GM19099 (cell line): ENCODE data around the gene OR52E1.

Experiments used
- POLR2A ChIP-seq: IDR thresholded peaks from 3 replicates; pipeline ENCODE4 v1.6.1; 2011; ENCODE audit warnings: low read depth; ENCODE audit not compliant: insufficient read length; ENCODE audit errors: extremely low read depth

Gene OR52E1

DNA sequence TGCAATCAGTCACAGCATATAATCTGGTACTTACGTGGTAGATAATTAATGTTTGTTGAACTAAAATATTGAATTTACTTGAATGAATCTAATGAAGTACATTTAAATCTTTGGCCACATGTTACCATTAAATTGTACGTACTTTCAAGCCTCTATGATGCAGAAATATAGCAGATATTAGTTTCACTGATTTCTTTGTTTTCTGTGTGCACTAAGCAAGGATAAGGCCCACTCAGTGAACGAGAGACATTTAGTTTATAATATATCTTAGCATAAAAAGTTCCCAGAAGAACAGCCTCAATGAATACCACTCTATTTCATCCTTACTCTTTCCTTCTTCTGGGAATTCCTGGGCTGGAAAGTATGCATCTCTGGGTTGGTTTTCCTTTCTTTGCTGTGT is at the start of gene OR52E1:
TSS of gene OR52E1 (plus strand) at position 301 of the 400 bp plus-strand sequence.
- TF ChIP-seq POLR2A = no peak

DNA sequence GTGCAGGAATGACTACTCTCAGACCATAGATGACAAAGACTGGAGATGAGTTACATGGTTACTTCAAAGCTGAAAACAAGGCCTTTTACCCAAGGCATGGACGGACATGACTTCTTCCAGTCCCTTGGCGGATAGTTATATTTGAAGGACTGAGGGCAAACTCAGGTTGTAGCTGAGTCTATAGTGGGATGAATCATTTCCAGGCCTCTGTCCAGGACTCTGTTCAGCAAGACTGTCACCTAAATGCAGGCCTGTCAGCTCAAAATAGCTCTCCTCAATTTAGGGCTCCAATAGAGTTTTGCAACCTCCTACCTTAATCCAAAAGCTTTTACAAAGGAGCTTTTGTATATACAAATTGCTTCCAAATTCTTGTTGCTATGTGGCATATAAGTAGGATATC is 47.4 kb upstream of the OR52E1 start:
- TF ChIP-seq POLR2A = no peak

DNA sequence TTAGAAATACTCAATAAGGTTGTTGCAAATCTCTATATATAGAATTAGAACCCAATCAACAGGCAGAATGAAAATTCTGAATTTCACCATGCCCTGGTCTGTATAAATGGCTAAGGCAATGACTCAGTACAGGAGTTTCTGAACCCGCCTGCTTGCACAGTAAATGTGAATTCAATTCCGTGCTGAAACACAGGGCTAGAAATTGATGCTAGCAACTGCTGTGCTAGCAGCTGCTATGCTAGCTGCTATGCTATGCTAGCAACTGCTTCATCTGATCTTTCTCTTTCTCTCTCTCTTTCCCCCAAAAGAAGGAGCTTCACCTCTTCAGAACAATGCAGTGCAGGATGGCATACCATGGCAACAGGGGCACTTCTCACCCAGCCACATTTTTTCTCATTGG is 32.7 kb upstream of the OR52E1 start:
- TF ChIP-seq POLR2A = no peak

DNA sequence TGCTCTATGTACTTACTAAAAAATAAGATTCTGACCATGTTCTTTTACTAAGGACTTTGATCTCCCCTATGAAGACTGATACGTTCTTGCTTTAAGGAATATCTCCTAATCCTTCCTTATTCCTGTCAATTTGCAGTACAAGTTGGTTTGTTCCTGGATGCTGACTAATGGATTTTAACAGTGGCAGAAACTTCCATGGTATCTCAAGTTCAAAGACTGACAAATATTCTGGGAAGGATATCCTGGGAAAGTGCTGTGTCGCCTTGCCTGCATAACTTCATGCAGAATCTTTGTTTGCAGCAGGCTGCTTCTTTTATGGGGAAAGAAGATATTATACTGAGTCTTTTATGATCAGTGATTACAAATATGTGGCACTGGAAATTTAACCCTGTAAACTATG is 31.4 kb upstream of the OR52E1 start:
- no peak for TF ChIP-seq POLR2A

DNA sequence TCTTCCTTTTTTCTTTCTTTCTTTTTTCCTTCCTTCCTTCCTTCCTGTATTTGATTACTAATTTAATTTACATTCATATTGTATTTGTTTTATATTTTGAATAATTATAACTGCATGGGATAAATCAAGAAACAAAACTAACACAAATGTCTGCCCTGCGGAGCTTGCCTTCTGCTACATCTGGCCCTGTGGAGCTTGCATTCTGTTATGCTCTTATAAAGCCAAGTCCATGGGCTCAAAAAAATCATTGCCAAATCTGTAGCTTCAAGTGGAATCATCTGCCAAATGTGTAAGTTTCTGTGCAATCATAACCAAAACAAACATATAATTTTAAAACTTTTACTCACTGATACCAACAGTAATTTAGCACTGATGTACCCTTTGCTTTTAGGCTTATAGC is 31.0 kb upstream of the OR52E1 start:
- no peak for TF ChIP-seq POLR2A

DNA sequence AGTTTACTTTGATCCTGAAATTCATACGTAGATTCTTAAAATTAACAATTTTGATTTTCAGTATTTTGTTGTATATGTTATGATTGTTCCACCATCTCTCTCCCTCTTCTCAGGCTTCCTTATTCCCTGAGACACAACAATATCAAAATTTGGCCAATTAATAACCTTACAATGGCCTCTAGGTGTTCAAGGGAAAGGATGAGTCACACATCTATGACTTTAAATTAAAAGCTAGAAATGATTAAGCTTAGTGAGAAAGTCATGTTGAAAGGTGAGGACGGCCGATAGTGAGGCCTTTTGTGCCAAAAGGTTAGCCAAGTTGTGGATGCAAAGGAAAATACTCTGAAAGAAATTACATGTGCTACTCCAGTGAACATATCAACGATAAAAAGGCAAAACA is 28.5 kb upstream of the OR52E1 start:
- TF ChIP-seq POLR2A = no peak

DNA sequence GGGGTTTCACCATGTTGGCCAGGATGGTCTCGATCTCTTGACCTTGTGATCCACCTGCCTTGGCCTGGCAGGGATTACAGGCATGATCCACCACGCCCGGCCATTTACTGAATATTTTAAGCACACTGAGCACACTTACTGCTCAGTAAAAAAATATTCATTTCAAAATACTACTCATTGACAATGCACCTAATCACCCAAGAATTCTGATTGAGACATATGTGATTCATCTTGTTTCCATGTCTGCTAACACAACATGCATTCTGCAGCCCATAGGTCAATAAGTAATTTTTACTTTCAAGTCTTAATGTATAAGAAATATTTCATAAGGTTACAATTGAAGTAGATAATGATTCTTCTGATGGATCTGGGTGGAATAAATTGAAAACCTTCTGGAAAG is 27.3 kb upstream of the OR52E1 start:
- TF ChIP-seq POLR2A = no peak

DNA sequence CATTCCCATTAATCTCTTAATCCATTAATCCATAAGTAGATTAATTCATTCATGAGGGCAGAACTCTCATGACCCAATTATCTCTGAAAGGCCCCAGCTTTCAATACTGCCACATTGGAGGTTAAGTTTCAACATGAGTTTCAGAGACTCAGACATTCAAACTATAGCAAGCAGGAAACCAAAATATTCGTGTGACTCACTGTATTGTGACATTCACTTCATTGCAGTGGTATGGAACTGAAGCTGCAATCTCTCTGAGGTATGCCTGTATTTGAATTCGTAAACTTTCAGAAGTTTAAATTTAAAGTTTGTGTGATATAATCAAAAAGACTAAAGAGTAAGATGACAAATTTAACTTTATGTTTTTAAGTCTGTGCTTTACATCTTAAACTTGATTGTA is 26.0 kb upstream of the OR52E1 start:
- TF ChIP-seq POLR2A = no peak

DNA sequence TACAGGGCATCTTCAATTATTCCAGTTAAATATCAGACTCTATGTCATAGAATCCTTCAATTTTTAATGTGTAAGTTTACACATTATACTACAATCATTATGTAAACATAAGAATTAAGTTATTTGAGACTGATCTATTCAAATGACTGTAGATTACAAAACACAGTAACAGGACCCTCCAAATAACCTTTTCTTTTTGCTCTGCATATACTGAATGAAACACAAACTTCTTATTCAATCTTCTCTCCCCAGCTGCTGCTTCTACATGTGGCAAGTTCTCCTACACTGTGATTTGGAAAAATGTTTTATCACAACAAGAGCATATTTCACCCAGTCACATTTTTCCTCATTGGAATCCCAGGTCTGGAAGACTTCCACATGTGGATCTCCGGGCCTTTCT is 23.1 kb upstream of the OR52E1 start, which contains the start of gene OR52J3:
TSS of gene OR52J3 (plus strand) at position 301 of the 400 bp plus-strand sequence. CDS start at position 301, 0 bp downstream.
- TF ChIP-seq POLR2A = no peak

DNA sequence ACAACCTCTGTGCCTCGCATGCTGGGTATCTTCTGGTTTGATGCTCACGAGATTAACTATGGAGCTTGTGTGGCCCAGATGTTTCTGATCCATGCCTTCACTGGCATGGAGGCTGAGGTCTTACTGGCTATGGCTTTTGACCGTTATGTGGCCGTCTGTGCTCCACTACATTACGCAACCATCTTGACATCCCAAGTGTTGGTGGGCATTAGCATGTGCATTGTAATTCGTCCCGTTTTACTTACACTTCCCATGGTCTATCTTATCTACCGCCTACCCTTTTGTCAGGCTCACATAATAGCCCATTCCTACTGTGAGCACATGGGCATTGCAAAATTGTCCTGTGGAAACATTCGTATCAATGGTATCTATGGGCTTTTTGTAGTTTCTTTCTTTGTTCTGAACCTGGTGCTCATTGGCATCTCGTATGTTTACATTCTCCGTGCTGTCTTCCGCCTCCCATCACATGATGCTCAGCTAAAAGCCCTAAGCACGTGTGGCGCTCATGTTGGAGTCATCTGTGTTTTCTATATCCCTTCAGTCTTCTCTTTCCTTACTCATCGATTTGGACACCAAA is 22.5 kb upstream of the OR52E1 start:
- no peak for TF ChIP-seq POLR2A

DNA sequence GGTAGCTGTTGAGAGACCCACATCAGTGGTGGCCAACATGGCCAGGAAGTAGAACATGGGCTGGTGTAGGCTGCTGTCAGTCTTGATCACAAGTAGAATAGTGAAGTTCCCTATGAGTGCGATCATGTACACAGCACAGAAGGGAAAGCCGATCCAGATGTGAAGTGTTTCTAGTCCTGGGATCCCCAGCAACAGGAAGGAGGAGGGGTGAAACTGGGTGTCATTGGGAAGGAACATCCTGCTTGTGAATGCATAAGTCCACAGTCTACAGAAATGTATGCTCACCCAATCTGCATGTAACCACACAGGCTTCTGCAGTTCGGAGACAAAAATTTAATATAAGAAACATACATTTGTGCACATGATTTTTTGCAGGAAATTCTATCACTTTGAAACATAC is 10.0 kb upstream of the OR52E1 start, which contains the start of gene OR52E2:
TSS of gene OR52E2 (minus strand) at position 237 of the 400 bp plus-strand sequence. CDS start at position 237, 0 bp downstream.
- no peak for TF ChIP-seq POLR2A

DNA sequence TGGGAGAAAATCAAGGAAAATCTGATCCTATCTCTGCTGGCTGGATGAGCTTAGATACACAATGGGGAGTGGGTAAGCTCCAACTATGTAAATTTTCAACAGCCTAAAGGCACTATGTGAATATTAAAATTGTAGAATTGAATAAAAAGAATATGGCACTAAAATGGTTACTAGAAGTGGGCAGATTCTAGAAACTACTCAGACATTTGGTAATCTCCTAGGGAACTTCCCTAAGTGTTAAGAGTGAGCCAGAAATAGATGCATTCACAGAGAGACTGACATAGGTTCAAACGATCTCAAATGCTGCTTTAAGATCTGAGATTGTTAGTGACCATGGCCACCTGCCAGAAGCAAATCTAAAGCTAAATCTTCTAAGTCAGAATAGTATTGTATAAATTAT is 4.3 kb upstream of the OR52E1 start:
- TF ChIP-seq POLR2A = no peak

DNA sequence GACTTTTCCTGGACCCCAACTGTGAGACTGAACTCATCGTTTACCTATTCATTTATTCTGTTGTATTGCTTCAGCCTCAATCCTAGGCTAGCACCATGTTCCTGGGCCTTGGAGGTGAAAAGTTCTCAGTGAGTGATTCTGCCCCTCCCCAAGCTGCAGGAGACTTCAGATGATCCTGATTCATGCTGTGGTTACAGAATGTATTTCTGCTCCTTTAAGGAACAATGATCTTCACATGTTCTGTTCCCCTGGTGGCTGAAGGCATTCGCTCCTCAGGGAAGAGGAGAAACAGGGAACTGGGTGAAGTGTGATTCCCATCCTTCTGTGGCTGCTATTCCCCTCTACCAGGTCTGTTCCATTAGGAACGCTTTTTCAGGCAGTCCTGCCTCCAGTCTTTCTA is 2.4 kb downstream of the OR52E1 start:
- no peak for TF ChIP-seq POLR2A

DNA sequence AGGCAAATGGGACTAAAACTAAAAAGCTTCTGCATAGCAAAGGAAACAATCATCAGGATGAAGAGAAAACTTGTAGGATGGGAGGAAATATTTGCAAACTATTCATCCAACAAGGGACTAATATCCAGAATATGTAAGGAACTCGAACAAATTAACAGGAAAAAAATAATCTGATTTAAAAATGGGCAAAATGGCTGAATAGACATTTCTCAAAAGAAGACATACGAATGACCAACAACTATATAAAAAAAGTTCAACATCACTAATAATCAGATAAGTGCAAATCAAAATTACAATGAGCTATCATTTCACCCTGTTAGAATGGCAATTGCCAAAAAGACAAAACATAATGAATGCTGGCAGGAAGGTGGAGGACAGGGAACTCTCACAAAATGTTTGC is 12.0 kb downstream of the OR52E1 start:
- TF ChIP-seq POLR2A = no peak

DNA sequence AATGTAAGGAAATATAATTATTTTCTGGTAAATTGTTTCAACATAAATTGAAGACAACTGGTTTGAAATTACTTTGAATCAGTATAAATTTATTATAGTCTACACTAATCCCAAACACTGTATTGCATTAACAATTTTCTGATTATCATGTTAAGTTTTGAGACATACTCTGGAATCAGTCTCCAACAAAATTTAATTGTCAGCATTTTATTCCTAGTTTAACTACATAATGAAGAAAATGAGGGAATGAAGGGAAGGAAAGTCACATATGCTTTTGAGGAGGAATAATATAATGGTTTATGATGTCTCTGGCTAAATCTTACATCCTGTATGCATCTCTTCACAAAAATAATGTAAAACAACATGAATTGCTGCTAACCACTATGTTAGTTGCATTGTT is 14.2 kb downstream of the OR52E1 start:
- no peak for TF ChIP-seq POLR2A

DNA sequence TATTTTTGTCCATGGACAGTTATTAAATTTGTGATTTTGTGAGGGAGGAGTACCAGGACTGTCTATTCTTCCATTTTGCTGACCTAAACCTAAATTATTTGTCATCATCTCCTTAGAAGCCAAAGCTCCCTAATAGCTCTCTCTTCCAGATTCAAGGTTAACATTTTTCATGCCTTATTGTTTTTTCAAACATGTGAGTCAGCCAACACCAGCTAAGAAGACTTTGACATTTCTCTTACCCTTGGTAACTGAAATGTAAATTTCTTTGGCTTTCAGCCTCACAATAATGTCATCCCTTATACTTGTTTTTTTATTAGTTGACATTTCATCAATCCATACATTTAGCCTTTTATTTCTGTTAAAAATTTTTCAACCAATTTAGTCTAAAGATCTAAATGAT is 19.2 kb downstream of the OR52E1 start:
- TF ChIP-seq POLR2A = no peak

DNA sequence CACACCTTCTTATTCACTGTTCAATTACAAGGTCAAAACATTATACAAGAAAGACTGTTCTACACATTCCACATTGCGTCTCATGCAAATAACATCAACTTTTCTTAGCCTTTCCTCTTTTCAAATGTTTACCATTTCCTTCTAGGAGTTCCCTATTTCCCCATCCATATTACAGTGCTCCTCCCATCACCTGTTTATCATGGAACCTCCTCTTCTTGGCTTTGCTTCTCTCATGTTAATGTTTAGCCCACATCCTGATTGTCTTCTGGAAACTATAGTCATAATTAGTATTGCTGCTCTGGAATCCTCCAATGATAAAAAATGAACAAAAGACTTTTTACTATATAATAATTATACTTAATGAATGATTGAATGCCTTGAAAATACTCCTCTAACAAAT is 21.3 kb downstream of the OR52E1 start:
- TF ChIP-seq POLR2A = no peak

DNA sequence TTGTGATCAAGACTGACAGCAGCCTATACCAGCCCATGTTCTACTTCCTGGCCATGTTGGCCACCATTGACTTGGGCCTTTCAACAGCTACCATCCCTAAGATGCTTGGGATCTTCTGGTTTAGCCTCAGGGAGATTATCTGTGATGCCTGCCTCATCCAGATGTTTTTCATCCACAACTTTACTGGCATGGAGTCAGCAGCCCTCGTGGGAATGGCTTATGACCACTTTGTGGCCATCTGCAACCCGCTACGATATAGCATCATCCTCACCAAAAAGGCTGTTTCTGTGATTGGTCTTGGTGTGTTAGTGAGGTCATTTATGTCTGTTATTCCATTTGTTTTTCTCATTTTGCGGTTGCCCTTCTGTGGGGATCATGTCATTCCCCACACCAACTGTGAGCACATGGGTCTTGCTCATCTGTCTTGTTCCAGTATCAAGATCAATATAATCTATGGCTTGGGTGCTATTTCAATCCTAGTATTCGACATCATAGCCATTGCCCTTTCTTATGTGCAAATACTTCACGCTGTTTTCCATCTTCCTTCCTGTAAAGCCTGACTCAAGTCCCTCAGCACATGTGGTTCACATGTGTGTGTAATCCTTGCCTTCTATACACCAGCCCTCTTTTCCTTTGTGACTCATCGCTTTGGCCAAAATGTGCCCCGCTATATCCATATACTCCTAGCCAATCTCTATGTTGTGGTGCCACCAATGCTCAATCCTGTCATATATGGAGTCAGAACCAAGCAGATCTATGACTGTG is 23.6 kb downstream of the OR52E1 start:
- TF ChIP-seq POLR2A = no peak
